VCaP (cell line): ENCODE results near the gene PDHX.

Experiments
- H3K27ac ChIP-seq: fragments of 450-650 bp; 2 replicates; pipeline ENCODE4 v1.5.1; 2017
- TF ChIP-seq, protein P1 (sequence below): fragments of 450-650 bp; conservative IDR thresholded peaks from 2 replicates; pipeline ENCODE4 v1.5.1; 2017; ENCODE audit warnings: mild to moderate bottlenecking, moderate library complexity

Gene PDHX

DNA sequence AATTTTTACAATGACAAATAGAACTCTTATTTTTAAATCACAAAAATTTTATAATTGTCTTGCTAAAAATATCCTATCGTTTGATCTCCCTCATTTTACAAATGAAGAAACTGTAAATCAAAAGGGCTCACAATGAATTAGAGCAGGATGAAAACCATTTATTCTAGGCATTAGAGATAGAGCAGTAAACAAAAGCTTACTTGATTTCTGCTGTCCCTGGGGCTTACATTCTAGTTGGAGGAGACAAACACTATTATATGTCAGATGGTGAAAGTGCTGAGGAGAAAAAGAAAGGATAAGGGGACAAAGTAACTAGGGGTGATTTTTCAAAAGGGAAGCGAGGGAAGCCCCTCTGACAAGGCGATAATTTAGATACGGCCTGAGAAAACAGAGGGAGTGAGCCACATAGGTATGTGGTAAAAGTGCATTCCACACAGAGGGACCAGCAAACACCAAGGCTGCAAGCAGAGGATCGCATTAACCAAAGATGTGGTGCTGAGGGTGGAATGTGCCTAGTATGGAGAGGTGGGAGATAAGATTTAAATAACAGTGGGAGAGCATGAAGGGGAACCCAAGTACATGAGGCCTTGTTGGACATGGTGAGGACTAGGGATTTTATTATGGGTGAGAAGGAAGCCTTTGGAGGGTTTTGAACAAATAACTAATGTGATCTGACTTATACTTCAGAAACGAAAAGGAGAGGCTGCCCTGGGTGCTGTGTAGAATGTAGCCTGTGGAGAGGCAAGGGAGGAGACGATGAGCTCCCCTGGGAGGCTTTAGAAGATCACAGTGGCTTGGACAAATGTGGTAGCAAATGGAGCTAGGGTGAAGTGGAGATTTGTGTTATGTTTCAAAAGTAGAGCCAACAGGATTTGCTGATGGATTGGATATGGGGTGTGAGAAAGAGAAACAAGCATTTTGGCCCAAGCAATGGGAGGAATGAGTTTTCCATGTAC is 62.1 kb downstream of the PDHX start:
- H3K27ac ChIP-seq, result peak overlapping the region; percentile 81
- TF ChIP-seq, protein P1, sequence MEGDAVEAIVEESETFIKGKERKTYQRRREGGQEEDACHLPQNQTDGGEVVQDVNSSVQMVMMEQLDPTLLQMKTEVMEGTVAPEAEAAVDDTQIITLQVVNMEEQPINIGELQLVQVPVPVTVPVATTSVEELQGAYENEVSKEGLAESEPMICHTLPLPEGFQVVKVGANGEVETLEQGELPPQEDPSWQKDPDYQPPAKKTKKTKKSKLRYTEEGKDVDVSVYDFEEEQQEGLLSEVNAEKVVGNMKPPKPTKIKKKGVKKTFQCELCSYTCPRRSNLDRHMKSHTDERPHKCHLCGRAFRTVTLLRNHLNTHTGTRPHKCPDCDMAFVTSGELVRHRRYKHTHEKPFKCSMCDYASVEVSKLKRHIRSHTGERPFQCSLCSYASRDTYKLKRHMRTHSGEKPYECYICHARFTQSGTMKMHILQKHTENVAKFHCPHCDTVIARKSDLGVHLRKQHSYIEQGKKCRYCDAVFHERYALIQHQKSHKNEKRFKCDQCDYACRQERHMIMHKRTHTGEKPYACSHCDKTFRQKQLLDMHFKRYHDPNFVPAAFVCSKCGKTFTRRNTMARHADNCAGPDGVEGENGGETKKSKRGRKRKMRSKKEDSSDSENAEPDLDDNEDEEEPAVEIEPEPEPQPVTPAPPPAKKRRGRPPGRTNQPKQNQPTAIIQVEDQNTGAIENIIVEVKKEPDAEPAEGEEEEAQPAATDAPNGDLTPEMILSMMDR, result no peak

DNA sequence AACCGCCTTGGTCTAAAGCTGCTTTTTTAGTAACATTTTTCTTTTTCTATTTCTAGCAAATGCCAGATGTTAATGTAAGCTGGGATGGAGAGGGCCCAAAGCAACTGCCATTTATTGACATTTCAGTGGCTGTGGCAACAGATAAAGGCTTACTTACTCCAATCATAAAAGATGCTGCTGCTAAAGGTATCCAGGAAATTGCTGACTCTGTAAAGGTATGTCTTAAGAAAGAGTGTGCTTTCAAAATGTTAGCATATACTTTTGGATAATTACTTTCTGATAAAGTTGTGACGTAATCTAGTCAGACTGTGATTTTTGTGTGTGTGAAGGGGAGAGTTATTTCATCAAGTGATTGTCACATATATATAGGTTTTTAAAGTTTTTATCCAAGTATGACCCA is 68.1 kb downstream of the PDHX start:
- TF ChIP-seq, protein P1, result no peak
- no peak overlapping the region for H3K27ac ChIP-seq

DNA sequence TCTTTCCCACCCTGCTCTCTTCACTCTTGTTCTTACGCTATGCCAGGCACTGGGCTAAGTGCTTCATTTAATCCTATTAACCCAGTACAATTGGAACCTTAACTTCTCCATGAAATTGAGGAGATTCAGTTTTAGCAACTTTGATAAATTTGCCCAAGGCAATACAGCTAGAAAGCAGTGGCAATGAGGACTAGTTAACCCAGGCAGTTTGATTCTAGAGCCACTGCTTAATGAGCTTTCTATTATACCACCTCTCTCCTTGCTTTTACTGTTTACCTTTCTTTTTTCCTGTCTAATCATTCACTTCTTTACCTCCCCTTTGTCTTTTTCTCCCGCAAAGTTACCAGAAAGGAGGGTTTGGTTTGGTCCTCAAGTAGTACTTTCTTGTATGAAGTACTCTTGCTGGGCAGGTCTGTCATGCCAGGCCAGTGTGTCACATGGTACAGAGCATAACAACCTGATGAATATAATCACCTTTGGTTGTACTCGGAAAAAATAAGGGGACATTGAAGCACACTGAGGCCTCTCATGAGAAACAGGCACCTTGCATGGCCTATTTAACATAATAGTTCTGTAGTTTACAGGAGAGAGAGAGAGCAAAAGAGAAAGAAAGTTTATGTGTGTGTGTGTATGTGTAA is 70.6 kb downstream of the PDHX start:
- peak overlapping the region; percentile 20 for H3K27ac ChIP-seq
- TF ChIP-seq, protein P1, result no peak

DNA sequence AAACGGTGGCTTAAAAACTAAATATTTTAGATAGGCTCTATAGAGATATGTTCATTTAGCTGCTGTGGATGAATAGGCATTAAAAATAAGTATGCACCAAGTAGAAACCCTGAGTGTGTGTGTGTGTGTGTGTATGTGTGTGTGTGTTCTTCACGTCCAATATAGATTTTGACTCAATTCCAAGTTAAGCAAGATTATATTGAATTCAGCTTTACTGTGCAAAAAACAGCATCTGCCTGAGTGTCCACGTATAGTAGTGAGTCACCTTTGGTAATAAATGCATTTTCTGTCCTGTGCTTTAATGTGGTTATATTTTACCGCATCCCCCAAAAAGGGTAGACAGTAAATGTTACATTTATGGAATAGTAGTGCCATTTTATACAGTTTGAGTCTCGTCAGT is 71.2 kb downstream of the PDHX start:
- TF ChIP-seq, protein P1, result no peak
- peak overlapping the region; percentile 20 for H3K27ac ChIP-seq

DNA sequence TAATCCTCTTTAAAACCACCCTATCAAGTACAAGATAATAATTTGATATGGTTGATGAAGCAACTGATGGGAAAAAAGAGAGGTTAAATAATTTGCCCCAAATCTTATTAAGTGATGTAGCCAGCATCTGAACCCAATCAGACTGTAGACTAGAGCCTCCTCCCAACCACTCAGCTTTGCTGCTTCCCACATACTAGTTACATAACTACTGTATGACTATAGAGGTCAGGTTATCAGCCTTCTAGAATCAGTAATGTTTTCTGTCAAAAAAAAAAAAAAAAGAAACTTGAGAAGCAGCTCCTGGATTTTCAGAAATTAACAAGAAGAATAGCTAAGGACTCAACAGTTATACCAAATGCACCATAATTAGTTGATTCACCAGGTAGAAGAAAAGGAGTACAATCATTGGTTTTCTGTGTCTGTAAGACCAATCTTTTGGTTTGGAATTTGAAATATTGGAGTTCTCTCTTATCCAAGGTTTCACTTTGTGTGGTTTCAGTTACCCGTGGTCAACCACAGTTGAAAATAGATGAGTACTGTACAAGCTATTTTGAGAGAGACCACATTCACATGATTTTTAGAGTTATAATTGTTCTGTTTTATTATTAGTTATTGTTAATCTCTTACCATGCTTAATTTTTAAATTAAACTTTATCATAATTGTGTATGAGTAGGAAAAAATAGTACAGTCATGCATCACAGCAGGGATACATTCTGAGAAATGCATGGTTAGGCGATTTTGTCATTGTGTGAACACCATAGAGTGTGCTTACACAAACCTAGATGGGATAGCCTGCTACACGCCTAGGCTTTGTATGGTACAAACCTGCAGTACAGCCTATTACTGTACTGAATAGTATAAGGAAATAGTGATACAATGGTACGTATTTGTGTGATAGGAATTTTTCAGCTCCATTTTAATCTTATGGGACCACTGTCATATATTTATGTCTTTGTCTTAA is 72.2 kb downstream of the PDHX start:
- TF ChIP-seq, protein P1, result no peak
- H3K27ac ChIP-seq, result no peak overlapping the region

DNA sequence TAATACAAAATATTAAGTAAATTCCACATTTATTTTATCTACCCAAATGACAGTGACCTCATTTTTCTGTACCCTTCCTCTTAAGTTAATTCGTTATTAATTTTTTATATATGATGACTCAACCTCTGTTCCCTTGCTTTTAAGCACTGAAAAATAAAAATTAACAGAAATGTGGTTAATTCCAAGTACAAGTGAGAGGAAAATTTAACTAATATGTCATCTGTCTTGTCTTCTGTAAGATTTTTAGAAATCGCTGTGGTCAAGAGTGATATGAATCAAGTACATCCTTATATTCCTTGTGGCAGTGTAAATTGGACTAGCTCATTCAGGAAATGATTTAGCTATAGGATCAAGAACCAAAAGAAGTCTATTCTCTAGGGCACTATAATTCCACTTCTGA is 74.5 kb downstream of the PDHX start:
- H3K27ac ChIP-seq, result no peak overlapping the region
- TF ChIP-seq, protein P1, result no peak
